ENCODE results near the gene PITPNC1.
"Not testable (repeated sequence)": the region's sequence is repeated elsewhere in the genome, so short reads cannot be mapped to it uniquely, and the experiment has no call there.

The PITPNC1 gene

GRCh38 chr17:67576471-67577115 lies 199.5 kb downstream of the PITPNC1 start:
- Histone ChIP-seq H3K9ac (no peak overlapping the region), H3K27me3 (ENCODE audit: insufficient read depth, low read depth) (no peaks in the 10 kb centered on the region), H3K4me1 (ENCODE audit: low read depth, poor library complexity, severe bottlenecking) (no peaks in the 10 kb centered on the region), H3K4me3 (IDR thresholded peaks at IDR 0.05; ENCODE audit: insufficient read depth, low read depth, low read length) (no peak overlapping the region), H3K4me2 (no peak overlapping the region), H3K79me2 (ENCODE audit: insufficient read depth, low read depth) (no peaks in the 10 kb centered on the region), H2AFZ (ENCODE audit: low read depth) (no peak overlapping the region), H3K36me3 (ENCODE audit: insufficient read depth) (0 out of 2 replicates have a peak, but pooled peaks cover 3% of the 10 kb centered on the region), H3K27ac (no peak overlapping the region), H4K20me1 (ENCODE audit: insufficient read depth) (no peaks in the 10 kb centered on the region)
- no peak for TF ChIP-seq CTCF (conservative IDR thresholded peaks at IDR 0.05; ENCODE audit: low read depth, low read length)

GRCh38 chr17:67577429-67578141 lies 200.5 kb downstream of the PITPNC1 start:
- Histone ChIP-seq H3K79me2 (ENCODE audit: insufficient read depth, low read depth) (no peaks in the 10 kb centered on the region), H3K4me2 (no peak overlapping the region), H4K20me1 (ENCODE audit: insufficient read depth) (no peaks in the 10 kb centered on the region), H3K36me3 (ENCODE audit: insufficient read depth) (0 out of 2 replicates have a peak, but pooled peaks cover 3% of the 10 kb centered on the region), H3K27me3 (ENCODE audit: insufficient read depth, low read depth) (no peaks in the 10 kb centered on the region), H3K4me1 (ENCODE audit: low read depth, poor library complexity, severe bottlenecking) (no peaks in the 10 kb centered on the region), H3K4me3 (IDR thresholded peaks at IDR 0.05; ENCODE audit: insufficient read depth, low read depth, low read length) (no peak overlapping the region), H2AFZ (ENCODE audit: low read depth) (no peak overlapping the region), H3K9ac (no peak overlapping the region), H3K27ac (no peak overlapping the region)
- TF ChIP-seq CTCF (conservative IDR thresholded peaks at IDR 0.05; ENCODE audit: low read depth, low read length): no peak

- no peak overlapping the region for H3K27ac ChIP-seq
- no peak overlapping the region for H3K4me2 ChIP-seq
- no peaks in the 10 kb centered on the region for H4K20me1 ChIP-seq (ENCODE audit: insufficient read depth)
- H3K79me2 ChIP-seq (ENCODE audit: insufficient read depth, low read depth): no peaks in the 10 kb centered on the region
- no peaks in the 10 kb centered on the region for H3K27me3 ChIP-seq (ENCODE audit: insufficient read depth, low read depth)
- no peak for TF ChIP-seq CTCF (conservative IDR thresholded peaks at IDR 0.05; ENCODE audit: low read depth, low read length)
- H3K36me3 ChIP-seq (ENCODE audit: insufficient read depth): 0 out of 2 replicates have a peak, but pooled peaks cover 3% of the 10 kb centered on the region
- no peaks in the 10 kb centered on the region for H3K4me1 ChIP-seq (ENCODE audit: low read depth, poor library complexity, severe bottlenecking)
- no peak overlapping the region for H3K9ac ChIP-seq
- no peak overlapping the region for H2AFZ ChIP-seq (ENCODE audit: low read depth)
- no peak overlapping the region for H3K4me3 ChIP-seq (IDR thresholded peaks at IDR 0.05; ENCODE audit: insufficient read depth, low read depth, low read length)
Observed at GRCh38 chr17:67578142-67578457, 201.0 kb downstream of the PITPNC1 start.

GRCh38 chr17:67578679-67579405 lies 201.8 kb downstream of the PITPNC1 start:
- H4K20me1 ChIP-seq (ENCODE audit: insufficient read depth); H3K4me1 ChIP-seq (ENCODE audit: low read depth, poor library complexity, severe bottlenecking); H2AFZ ChIP-seq (ENCODE audit: low read depth); H3K4me3 ChIP-seq (IDR thresholded peaks at IDR 0.05; ENCODE audit: insufficient read depth, low read depth, low read length); H3K27me3 ChIP-seq (ENCODE audit: insufficient read depth, low read depth); H3K4me2 ChIP-seq; H3K9ac ChIP-seq; H3K79me2 ChIP-seq (ENCODE audit: insufficient read depth, low read depth); H3K36me3 ChIP-seq (ENCODE audit: insufficient read depth); H3K27ac ChIP-seq: not testable (repeated sequence)
